ENCODE measurements around the gene GPAT2.
"Not testable (repeated sequence)": the region's sequence is repeated elsewhere in the genome, so short reads cannot be mapped to it uniquely, and the experiment has no call there.

GPAT2 gene

DNA sequence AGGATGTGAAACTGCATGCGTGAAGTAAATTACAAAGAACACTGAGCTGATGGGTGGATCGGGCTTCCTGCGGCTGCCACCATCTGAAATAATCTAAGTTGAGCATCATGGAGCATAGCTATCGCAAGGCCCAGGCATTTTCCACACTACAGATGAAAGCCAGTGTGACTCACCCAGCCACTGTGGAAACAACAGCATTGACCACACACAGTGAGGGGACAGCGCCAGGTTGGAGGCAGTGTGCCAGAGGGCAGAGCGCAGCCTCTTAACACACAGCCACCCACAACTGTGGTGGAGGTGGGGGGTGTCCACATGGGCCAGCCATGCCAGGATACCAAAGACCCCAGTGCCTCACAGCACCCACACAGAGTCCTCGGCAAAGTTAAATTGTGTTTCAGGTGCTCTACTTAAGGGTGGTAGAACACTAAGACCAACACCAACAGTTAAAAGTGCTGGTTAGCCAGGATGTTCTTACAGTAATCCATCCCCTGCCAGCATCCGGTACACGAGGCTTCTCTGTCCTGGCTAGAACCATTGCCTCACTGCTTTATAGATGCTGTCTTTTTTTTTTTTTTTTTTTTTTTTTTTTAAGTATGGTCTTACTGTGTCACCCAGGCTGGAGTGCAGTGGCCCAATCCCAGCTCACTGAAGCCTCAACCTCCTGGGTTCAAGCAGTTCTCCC is 14.7 kb downstream of the GPAT2 start:
- H3K36me3 Mint-ChIP-seq; H3K9me3 Mint-ChIP-seq (ENCODE audit: low read depth); H3K27me3 Mint-ChIP-seq; H3K4me1 Mint-ChIP-seq (ENCODE audit: low read depth); H3K27ac Mint-ChIP-seq; H3K4me3 Mint-ChIP-seq: not testable (repeated sequence)

DNA sequence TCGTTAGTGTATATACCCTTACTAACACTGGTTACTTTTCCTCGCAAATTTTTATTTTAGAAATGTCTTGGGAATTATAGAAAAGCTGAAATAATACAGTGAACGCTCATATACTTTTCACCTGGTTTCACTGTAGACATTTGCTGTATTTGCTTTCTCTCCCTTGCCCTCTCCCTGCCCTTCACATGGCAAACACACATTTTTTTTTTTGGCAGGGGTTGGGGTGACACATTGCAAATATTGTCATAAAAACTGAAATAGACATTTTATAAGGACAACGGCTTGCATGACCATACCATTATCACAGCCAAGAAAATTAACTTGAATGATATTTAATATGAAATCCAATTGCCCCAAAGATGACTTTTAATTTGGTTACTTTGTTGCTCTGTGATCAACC is 18.4 kb downstream of the GPAT2 start:
- not testable (repeated sequence) for H3K4me3 Mint-ChIP-seq; H3K27me3 Mint-ChIP-seq; H3K9me3 Mint-ChIP-seq (ENCODE audit: low read depth); H3K27ac Mint-ChIP-seq; H3K36me3 Mint-ChIP-seq; H3K4me1 Mint-ChIP-seq (ENCODE audit: low read depth)

DNA sequence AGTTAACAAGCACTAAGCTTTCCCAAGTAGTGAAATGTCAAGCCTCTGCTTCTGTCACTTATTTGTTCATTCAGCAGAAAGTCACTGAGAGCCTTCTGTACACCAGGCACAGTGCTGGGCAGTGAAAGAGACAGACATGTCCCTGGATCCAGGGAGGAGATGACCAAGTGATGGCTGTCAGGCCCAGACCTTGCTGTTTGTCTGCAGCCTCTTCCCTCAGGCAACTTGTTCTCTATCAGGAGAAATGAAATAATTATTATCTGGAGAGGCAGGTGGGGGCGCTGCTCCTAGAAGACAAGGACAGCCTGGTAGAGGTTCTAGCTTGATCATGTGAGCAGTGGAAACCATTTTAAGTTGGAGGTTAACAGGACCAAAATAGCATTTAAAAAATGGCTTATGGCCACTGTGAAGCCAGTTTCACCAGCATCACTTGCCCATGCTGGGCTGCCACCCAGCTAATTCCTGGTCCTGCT is 21.9 kb downstream of the GPAT2 start:
- not testable (repeated sequence) for H3K36me3 Mint-ChIP-seq; H3K4me1 Mint-ChIP-seq (ENCODE audit: low read depth); H3K9me3 Mint-ChIP-seq (ENCODE audit: low read depth); H3K27me3 Mint-ChIP-seq; H3K27ac Mint-ChIP-seq; H3K4me3 Mint-ChIP-seq

DNA sequence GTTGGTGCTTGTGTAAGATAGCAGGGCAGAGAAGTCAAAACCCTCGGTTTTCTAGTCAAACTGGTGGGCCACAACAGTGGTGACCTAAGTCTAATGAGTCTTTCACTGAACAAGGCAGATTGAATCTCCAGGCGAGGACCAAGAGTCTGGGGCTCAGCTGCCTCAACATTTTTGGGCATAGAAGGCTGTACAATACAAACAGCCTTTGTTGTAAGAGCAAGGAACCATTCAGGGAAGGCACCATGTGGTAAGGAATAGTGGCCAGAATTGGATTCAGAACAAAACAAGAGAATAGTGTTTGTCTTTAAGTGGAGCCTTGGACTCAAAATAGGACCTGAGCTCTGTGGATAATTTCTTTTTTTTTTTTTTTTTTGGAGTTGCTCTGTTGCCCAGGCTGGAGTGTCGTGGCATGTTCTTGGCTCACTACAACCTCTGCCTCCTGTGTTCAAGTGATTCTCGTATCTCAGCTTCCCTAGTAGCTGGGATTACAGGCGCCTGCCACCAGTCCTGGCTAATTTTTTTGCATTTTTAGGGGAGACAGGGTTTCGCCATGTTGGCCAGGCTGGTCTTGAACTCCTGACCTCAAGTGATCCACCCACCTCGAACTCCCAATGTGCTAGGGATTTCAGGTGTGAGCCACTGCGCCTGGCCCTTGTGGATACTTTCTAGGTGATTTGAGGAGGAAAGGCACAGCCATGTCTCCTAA is 22.5 kb downstream of the GPAT2 start:
- not testable (repeated sequence) for H3K27me3 Mint-ChIP-seq; H3K9me3 Mint-ChIP-seq (ENCODE audit: low read depth); H3K4me1 Mint-ChIP-seq (ENCODE audit: low read depth); H3K27ac Mint-ChIP-seq; H3K36me3 Mint-ChIP-seq; H3K4me3 Mint-ChIP-seq

DNA sequence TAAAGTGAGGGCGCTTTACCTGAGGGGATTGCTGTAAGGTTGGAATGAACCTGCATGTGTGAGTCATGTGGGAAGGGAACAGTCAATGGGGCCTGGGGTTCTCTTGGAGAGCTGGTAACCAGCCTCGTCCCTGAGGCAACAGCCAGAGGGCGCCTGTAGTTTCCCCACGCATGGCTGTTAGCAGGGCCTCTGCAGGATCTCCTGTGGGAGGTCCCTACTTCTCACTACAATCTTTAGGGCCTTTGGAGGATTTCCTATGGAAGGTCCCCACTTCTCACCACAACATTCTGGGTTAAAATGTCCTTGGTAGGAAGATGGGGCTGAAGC is 23.6 kb downstream of the GPAT2 start:
- H3K27ac Mint-ChIP-seq; H3K9me3 Mint-ChIP-seq (ENCODE audit: low read depth); H3K4me1 Mint-ChIP-seq (ENCODE audit: low read depth); H3K27me3 Mint-ChIP-seq; H3K36me3 Mint-ChIP-seq: not testable (repeated sequence)
- H3K4me3 Mint-ChIP-seq = peak overlapping the region; percentile 49

DNA sequence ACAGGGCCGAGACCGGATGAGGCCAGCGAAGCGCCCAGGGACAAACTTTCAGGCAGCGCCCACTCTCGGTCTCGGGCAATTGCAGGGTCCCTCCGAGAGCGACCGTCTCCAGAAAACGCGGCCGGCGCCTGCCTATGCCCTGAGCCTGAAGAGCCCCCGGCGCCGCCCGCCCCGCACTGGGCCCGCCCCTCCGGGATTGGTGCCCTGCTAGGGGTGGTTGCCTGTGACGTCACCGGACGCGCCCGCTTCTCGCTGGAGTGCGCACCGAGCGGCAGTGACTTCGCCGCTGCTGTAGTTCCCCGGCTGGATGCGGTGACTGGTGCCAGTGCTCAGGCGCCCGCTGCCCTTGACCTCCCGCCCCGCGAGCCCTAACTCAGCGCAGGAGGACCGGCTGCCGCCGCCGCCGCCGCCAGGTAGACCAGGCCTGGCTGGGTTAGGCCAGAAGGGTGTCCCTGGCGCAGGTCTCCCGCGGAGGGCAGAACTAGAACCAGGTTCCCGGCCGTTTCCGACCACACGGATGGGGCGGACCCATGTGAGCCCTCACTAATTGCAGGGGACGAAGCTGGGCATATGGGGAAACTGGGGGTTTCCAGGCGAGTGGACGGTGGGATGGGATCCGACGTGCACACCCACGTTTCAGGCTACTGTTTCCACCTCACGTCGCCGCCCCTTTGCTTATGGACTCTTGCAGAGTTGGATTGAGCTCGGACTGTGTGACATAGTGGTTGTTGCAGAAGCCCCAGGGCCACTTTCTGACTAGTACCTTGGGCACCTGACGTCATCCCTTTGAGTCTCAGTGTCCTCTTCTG is 24.2 kb downstream of the GPAT2 start:
- H3K9me3 Mint-ChIP-seq (ENCODE audit: low read depth) = not testable (repeated sequence)
- H3K4me3 Mint-ChIP-seq = peak overlapping the region; percentile 83
- peak overlapping the region; percentile 77 for H3K27ac Mint-ChIP-seq

DNA sequence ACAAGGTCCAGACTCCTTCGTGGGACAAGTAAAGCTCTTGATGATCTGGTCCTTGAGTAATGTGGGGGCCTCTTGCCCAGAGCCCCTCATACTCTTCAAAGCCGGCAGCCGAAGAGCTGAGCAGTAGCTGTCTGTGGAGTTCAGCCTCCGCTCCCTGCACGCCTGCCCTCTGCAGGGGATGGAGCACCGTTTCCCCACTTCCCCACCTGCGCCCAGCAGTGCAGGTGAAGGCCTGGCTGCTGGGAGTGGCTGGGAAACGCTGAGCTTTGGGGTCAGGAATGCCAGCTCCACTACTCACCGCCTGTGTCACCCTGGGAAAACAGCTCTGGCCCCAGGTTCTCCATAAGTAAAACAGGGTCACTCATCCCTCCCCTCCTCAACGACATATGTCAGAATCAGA is 24.9 kb downstream of the GPAT2 start:
- H3K4me1 Mint-ChIP-seq (ENCODE audit: low read depth); H3K27me3 Mint-ChIP-seq; H3K9me3 Mint-ChIP-seq (ENCODE audit: low read depth); H3K36me3 Mint-ChIP-seq: not testable (repeated sequence)
- Mint-ChIP-seq H3K4me3 (peak overlapping the region; percentile 83), H3K27ac (peak overlapping the region; percentile 77)

More for the DNA sequence above, 24.2 kb downstream of the GPAT2 start:
- H3K4me1 Mint-ChIP-seq (ENCODE audit: low read depth); H3K36me3 Mint-ChIP-seq; H3K27me3 Mint-ChIP-seq: not testable (repeated sequence)

DNA sequence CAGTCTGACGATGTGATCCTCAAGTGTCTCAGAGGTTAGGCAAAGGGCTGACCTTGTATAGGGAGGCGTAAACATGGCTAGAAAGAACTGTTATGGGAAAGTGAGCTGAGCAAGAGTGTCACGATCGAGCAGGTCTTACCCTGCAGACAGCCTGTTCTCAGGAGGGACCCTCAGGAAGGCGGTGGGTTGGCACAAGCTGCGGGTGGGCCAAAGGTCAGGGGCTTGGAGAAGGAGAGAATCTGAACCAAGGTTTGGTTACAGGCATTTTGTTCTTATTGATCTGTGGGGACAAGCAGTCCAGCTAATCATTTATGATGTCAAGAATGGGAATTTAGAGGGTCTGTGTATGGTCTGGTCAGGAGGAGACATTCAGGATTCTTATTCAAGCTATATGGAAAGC is 26.7 kb downstream of the GPAT2 start:
- not testable (repeated sequence) for H3K27ac Mint-ChIP-seq; H3K36me3 Mint-ChIP-seq; H3K27me3 Mint-ChIP-seq; H3K9me3 Mint-ChIP-seq (ENCODE audit: low read depth); H3K4me1 Mint-ChIP-seq (ENCODE audit: low read depth)
- peak overlapping the region; percentile 42 for H3K4me3 Mint-ChIP-seq

DNA sequence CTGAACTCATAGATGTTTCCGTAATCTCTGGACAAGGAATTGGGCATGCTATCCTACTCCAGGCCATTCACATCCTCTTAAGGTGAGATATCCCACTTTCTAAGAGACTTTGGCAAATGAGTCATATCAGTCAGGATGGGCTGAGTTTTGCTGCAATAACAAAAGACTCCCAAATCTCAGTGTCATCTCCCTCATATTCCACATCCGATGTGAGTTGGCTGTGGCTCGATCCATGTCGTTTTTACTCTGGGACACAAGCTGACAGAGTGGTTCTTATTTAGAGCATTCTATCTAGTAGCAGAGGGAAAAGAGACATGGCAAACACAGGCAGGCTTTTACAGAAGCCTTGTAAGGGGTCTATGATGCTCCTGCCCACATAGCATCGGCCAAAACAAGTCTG is 28.5 kb downstream of the GPAT2 start:
- H3K36me3 Mint-ChIP-seq; H3K9me3 Mint-ChIP-seq (ENCODE audit: low read depth); H3K4me3 Mint-ChIP-seq; H3K27ac Mint-ChIP-seq; H3K4me1 Mint-ChIP-seq (ENCODE audit: low read depth): not testable (repeated sequence)
- H3K27me3 Mint-ChIP-seq = peaks cover 15% of the 10 kb centered on the region

DNA sequence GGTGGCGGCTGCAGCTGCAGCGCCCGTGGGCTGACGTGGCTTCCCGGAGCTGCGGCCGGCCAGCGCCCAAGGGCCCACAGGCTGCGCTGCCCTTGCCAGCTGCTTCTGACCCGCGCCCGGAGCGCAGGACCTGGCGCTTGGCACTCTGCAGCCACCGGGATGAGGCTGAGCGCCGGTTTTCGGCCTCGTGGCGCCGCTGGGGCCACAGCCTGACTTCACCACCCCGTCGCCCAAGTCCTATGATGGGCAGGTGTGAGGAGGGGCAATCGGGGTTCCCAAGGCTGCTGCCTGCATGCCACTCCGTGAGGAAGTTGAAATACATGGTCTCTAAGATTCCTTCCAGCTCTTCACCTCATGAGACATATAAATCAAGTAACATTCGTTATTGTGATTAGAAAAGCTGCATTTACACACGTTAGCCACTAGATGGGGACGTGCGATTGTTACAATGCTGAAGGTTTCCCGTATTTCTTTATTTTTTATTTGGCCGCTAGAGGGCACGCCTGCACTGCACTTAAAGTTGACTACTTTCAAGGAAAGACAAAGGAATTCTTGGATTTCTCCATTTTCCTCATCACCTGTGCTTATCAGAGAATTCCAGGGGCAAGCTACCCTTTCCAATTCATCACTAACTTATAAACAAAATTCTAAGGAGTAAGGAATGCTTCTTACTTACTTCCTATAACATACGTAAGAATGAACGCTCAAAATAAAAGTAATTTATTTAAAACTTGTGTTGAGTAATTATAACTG is 42.0 kb downstream of the GPAT2 start:
- H3K27me3 Mint-ChIP-seq; H3K9me3 Mint-ChIP-seq (ENCODE audit: low read depth); H3K4me1 Mint-ChIP-seq (ENCODE audit: low read depth); H3K36me3 Mint-ChIP-seq: not testable (repeated sequence)
- H3K4me3 Mint-ChIP-seq = peak overlapping the region; percentile 89
- peak overlapping the region; percentile 86 for H3K27ac Mint-ChIP-seq

DNA sequence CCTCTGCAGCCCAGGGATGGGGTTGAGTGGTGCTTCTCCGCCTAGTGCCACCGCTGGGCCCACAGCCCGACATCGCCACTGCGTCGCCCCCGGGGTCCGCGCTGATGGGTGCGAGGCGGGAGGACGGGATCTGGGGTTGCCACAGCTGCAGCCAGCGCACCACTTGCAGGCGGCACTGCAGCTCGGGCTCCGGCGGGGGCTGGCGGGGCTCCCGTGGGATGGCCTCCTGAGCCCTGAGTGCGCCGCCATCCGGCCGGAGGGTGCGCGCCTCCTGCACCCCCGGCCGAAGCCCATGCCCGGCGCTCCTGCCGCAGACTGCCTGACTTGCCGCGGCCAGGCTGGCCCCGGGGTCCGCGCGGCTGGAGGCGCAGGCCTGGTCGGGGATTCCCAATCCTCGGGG is 42.6 kb downstream of the GPAT2 start:
- not testable (repeated sequence) for H3K4me1 Mint-ChIP-seq (ENCODE audit: low read depth); H3K36me3 Mint-ChIP-seq; H3K9me3 Mint-ChIP-seq (ENCODE audit: low read depth); H3K27me3 Mint-ChIP-seq; H3K27ac Mint-ChIP-seq
- H3K4me3 Mint-ChIP-seq = peak overlapping the region; percentile 59

DNA sequence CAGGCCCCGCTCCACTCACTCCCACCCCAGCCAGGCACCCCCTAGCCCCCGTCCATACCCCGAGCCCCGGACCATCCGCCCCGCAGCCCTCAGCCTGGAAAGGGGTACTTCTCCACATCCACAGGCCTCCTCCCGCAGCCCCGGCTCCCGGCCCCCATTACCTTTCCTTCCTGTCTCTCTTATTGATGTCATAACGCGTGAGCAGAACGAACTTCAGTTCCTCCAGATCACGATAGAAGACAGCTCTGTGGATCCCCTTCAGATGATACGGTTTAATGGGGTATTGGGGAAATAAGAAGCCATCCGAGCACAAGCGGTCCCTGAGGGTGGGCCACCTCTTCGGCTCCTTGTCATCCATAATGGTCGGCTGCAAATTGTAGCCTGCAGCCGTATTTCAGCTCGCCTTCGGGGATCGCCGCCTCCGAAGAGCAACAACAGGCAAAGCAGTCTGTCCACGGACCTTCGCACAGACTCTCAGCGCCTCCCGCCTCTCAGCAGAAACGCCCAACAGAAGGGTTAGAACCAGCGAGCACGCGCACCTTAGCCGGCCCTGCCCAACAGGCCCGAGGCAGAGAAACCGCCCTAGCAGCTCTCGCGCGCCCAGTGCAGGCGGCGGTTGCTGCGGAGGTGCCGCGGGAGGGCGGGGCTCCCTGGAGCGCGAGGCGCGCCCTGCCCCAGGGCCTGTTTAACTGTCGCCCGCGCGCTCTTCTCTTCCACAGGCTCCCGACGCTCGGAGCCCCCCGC is 43.2 kb downstream of the GPAT2 start, which contains the start of gene ANKRD36C:
Gene ANKRD36C, minus strand, starts transcription at position 474 of the 744 bp plus-strand sequence. Its CDS starts 116 bp downstream, at position 358.
- not testable (repeated sequence) for H3K36me3 Mint-ChIP-seq; H3K27me3 Mint-ChIP-seq; H3K4me1 Mint-ChIP-seq (ENCODE audit: low read depth); H3K9me3 Mint-ChIP-seq (ENCODE audit: low read depth)
- H3K27ac Mint-ChIP-seq = peak within 1 kb of the TSS; percentile 94
- peak within 1 kb of the TSS; percentile 95 for H3K4me3 Mint-ChIP-seq

DNA sequence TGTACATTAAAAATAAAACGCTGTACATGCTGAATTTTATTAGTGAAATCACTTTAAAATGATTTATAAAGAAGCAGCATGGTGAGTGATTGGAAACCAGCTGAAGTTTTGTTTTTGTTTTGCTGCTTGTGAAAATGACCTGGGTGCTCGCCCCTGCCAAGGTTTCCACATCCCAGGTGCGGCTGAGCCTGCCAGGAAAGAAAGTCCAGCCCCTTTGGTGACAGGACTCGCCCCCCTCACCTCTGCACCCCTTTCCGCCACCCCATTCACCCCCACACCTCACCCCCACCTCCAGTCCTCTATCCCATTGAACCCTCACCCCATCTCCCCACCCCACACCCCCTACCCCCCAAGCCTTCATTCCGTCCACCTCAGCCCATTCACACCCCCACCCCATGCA is 43.8 kb downstream of the GPAT2 start:
- not testable (repeated sequence) for H3K4me1 Mint-ChIP-seq (ENCODE audit: low read depth); H3K27ac Mint-ChIP-seq; H3K36me3 Mint-ChIP-seq; H3K9me3 Mint-ChIP-seq (ENCODE audit: low read depth); H3K27me3 Mint-ChIP-seq
- H3K4me3 Mint-ChIP-seq = peak overlapping the region; percentile 38

All from activated naive CD8-positive, alpha-beta T cell (primary cell).